ENCODE data around the gene ACAP2.
A peak's percentile ranks its signal among the peaks of the same experiment; 100 is the strongest.

DNA sequence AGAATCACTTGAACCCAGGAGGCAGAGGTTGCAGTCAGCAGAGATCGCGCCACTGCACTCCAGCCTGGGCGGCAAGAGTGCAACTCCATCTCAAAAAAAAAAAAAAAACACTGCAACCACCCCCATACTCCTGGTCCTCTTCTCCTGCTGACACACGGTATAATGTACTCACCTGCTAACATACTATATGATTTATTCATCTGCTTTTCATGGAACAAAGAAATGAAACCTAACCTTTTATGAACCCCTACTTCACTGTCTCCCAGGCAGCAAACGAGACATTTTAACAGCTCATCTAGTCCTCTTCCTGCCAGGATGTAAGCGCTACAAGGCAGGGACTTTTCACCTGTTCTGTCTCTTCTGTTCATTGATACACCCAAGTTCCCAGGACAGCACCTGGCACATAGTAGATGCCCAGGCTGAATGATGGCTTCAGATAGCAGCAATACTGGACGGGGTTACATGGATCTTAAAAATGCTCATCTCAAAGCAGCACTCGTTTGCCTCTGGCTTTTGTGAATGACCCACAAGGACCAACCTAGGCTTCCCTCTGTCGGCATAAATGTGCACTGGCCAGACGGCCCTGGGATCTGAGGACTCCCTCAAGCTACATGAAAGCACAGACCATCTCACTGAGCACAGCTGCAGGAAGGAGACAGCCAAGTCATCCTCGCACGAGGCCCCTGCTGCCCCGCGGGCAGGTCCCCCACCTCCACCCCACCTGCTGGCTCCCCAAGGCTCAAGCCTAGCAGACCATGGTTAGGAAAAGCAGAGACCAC lies 192.2 kb downstream of the ACAP2 start:
- TF ChIP-seq, protein P1, sequence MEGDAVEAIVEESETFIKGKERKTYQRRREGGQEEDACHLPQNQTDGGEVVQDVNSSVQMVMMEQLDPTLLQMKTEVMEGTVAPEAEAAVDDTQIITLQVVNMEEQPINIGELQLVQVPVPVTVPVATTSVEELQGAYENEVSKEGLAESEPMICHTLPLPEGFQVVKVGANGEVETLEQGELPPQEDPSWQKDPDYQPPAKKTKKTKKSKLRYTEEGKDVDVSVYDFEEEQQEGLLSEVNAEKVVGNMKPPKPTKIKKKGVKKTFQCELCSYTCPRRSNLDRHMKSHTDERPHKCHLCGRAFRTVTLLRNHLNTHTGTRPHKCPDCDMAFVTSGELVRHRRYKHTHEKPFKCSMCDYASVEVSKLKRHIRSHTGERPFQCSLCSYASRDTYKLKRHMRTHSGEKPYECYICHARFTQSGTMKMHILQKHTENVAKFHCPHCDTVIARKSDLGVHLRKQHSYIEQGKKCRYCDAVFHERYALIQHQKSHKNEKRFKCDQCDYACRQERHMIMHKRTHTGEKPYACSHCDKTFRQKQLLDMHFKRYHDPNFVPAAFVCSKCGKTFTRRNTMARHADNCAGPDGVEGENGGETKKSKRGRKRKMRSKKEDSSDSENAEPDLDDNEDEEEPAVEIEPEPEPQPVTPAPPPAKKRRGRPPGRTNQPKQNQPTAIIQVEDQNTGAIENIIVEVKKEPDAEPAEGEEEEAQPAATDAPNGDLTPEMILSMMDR (IDR thresholded peaks at IDR 0.05), result peak in 3 of 6 experiments; percentile 40 to 51 (median 48)
- no peak for TF ChIP-seq POLR2A (IDR thresholded peaks at IDR 0.05)
